ENCODE results near the gene SLC17A5.

SLC17A5 gene

GRCh38 chr6:73547036-73547435 is 106.8 kb downstream of the SLC17A5 start:
- no peaks in the 10 kb centered on the region for H3K27me3 ChIP-seq (ENCODE audit: insufficient read depth, low read length)
- H3K4me1 ChIP-seq (ENCODE audit: insufficient read depth, low read length, severe bottlenecking), result no peaks in the 10 kb centered on the region
- H3K36me3 ChIP-seq (ENCODE audit: insufficient read depth, low read length), result no peaks in the 10 kb centered on the region
- no peak overlapping the region for H2AFZ ChIP-seq (ENCODE audit: low read length)
- H4K20me1 ChIP-seq (ENCODE audit: insufficient read depth, low read length), result no peaks in the 10 kb centered on the region
- no peak overlapping the region for H3K9ac ChIP-seq (ENCODE audit: low read length)
- no peaks in the 10 kb centered on the region for H3K9me2 ChIP-seq (ENCODE audit: low read depth, low read length)
- H3F3A ChIP-seq (ENCODE audit: insufficient read depth, low read length), result no peaks in the 10 kb centered on the region
- H3K79me2 ChIP-seq (ENCODE audit: insufficient read depth, low read length), result no peaks in the 10 kb centered on the region
- no peak overlapping the region for H3K4me2 ChIP-seq (ENCODE audit: low read length)
- no peak overlapping the region for H3K4me3 ChIP-seq (ENCODE audit: low read depth, low read length, poor library complexity, severe bottlenecking)
- no peak overlapping the region for H3K27ac ChIP-seq (ENCODE audit: low read depth, low read length, poor library complexity, severe bottlenecking)
- H3K9me3 ChIP-seq (ENCODE audit: low read length), result no peaks in the 10 kb centered on the region
- TF ChIP-seq CTCF (IDR thresholded peaks at IDR 0.05; ENCODE audit: low read length) (no peak), EZH2 (IDR thresholded peaks at IDR 0.05; ENCODE audit: borderline replicate concordance, low read length) (no peak)

All from OCI-LY1 (cell line).